ENCODE results near the gene FRMPD4.

Gene FRMPD4

GRCh38 chrX:12580548-12580947 is 442.3 kb downstream of the FRMPD4 start:
- no peak for TF ChIP-seq CTCF (IDR thresholded peaks at IDR 0.05; ENCODE audit: control insufficient read depth, insufficient read depth, low read depth, low read length, missing control alignments)
- no peak overlapping the region for H3K4me3 ChIP-seq (ENCODE audit: control insufficient read depth, low read depth, low read length)
- DNase-seq (ENCODE audit: low read depth): no peak

GRCh38 chrX:12581546-12581945 is 443.3 kb downstream of the FRMPD4 start:
- H3K4me3 ChIP-seq (ENCODE audit: control insufficient read depth, low read depth, low read length): no peak overlapping the region
- no peak for DNase-seq (ENCODE audit: low read depth)
- TF ChIP-seq CTCF (IDR thresholded peaks at IDR 0.05; ENCODE audit: control insufficient read depth, insufficient read depth, low read depth, low read length, missing control alignments): no peak

GRCh38 chrX:12582649-12583048 is 444.4 kb downstream of the FRMPD4 start:
- no peak overlapping the region for H3K4me3 ChIP-seq (ENCODE audit: control insufficient read depth, low read depth, low read length)
- no peak for TF ChIP-seq CTCF (IDR thresholded peaks at IDR 0.05; ENCODE audit: control insufficient read depth, insufficient read depth, low read depth, low read length, missing control alignments)
- DNase-seq (ENCODE audit: low read depth): no peak

GRCh38 chrX:12583543-12583942 is 445.3 kb downstream of the FRMPD4 start:
- no peak for TF ChIP-seq CTCF (IDR thresholded peaks at IDR 0.05; ENCODE audit: control insufficient read depth, insufficient read depth, low read depth, low read length, missing control alignments)
- H3K4me3 ChIP-seq (ENCODE audit: control insufficient read depth, low read depth, low read length): no peak overlapping the region
- no peak for DNase-seq (ENCODE audit: low read depth)

GRCh38 chrX:12595720-12596119 is 457.4 kb downstream of the FRMPD4 start:
- DNase-seq (ENCODE audit: low read depth): no peak
- no peak overlapping the region for H3K4me3 ChIP-seq (ENCODE audit: control insufficient read depth, low read depth, low read length)
- TF ChIP-seq CTCF (IDR thresholded peaks at IDR 0.05; ENCODE audit: control insufficient read depth, insufficient read depth, low read depth, low read length, missing control alignments): no peak

GRCh38 chrX:12610079-12610478 is 471.8 kb downstream of the FRMPD4 start:
- H3K4me3 ChIP-seq (ENCODE audit: control insufficient read depth, low read depth, low read length): no peak overlapping the region
- TF ChIP-seq CTCF (IDR thresholded peaks at IDR 0.05; ENCODE audit: control insufficient read depth, insufficient read depth, low read depth, low read length, missing control alignments): no peak
- peak; percentile 25 for DNase-seq (ENCODE audit: low read depth)

- no peak overlapping the region for H3K4me3 ChIP-seq (ENCODE audit: control insufficient read depth, low read depth, low read length)
- TF ChIP-seq CTCF (IDR thresholded peaks at IDR 0.05; ENCODE audit: control insufficient read depth, insufficient read depth, low read depth, low read length, missing control alignments): no peak
- DNase-seq (ENCODE audit: low read depth): no peak
Observed at GRCh38 chrX:12611471-12611870, 473.2 kb downstream of the FRMPD4 start.
